Lower leg skin (tissue), 3 donors: ENCODE results near the gene DDR1.

Experiments
- POLR2A ChIP-seq, 2 donors: fragments of 450-650 bp; IDR thresholded peaks; one replicate each; pipeline ENCODE4 v1.6.1; 2016 to 2017; ENCODE audit warnings: antibody characterized with exemption in 2 of 2, mild to moderate bottlenecking in 1 of 2, moderate library complexity in 1 of 2
- TF ChIP-seq, protein P1 (sequence below), 3 donors: fragments of 450-650 bp; IDR thresholded peaks; one replicate each; pipeline ENCODE4 v1.5.1; 2016; ENCODE audit warnings: antibody characterized with exemption in 3 of 3, mild to moderate bottlenecking in 3 of 3, moderate library complexity in 2 of 3

DNA sequence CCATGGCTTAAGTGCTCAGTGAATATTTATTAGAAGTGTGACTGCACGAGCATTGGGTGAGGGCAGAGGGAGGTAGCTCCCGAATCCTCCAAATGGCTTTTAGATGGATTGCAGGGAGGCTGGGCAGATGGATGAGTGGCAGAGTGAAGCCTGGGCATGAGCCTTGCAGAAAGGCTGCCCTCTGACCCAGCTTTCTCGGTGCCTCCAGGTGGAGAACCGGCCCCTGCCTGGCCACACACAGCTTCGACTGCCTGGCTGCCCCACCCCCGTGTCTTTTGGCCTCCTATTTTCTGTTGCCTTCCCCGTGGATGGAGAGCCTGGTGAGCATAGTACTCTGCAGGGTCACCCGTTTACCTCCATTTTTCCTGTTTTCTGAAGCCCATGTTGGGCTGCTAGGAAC is 33.2 kb downstream of the DDR1 start:
- TF ChIP-seq, protein P1, sequence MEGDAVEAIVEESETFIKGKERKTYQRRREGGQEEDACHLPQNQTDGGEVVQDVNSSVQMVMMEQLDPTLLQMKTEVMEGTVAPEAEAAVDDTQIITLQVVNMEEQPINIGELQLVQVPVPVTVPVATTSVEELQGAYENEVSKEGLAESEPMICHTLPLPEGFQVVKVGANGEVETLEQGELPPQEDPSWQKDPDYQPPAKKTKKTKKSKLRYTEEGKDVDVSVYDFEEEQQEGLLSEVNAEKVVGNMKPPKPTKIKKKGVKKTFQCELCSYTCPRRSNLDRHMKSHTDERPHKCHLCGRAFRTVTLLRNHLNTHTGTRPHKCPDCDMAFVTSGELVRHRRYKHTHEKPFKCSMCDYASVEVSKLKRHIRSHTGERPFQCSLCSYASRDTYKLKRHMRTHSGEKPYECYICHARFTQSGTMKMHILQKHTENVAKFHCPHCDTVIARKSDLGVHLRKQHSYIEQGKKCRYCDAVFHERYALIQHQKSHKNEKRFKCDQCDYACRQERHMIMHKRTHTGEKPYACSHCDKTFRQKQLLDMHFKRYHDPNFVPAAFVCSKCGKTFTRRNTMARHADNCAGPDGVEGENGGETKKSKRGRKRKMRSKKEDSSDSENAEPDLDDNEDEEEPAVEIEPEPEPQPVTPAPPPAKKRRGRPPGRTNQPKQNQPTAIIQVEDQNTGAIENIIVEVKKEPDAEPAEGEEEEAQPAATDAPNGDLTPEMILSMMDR (IDR thresholded peaks at IDR 0.05) = no peak
- TF ChIP-seq POLR2A (IDR thresholded peaks at IDR 0.05) = no peak
